Lower leg skin (tissue), 4 donors: ENCODE data around the gene CCSER1. TPM values are rescaled to one million over a fixed set of nuclear protein-coding genes. Genes with fewer than 3 reads are reported as not detected.
"Not testable (repeated sequence)": the region's sequence is repeated elsewhere in the genome, so short reads cannot be mapped to it uniquely, and the experiment has no call there.

Experiments
- DNase-seq, 2 donors: peaks; one replicate each; pipeline ENCODE4 v3.0.0-alpha.2; 2019; ENCODE audit warnings: low spot score in 2 of 2
- H3K4me3 ChIP-seq: fragments of 200-600 bp; sonication (generic); 2 replicates; pipeline ENCODE4 v1.5.1; 2017; ENCODE audit warnings: mild to moderate bottlenecking, low read depth; ENCODE audit not compliant: poor library complexity, severe bottlenecking
- CTCF ChIP-seq, 3 donors: fragments of 450-650 bp; IDR thresholded peaks; one replicate each; pipeline ENCODE4 v1.5.1; 2016; ENCODE audit warnings: antibody characterized with exemption in 3 of 3, mild to moderate bottlenecking in 3 of 3, moderate library complexity in 2 of 3
- POLR2A ChIP-seq, 2 donors: fragments of 450-650 bp; IDR thresholded peaks; one replicate each; pipeline ENCODE4 v1.6.1; 2016 to 2017; ENCODE audit warnings: antibody characterized with exemption in 2 of 2, mild to moderate bottlenecking in 1 of 2, moderate library complexity in 1 of 2
- WGBS, 2 donors: methylation state at CpG; one replicate each; pipeline ENCODE4 v1.1.5; 2018; 5-methylcytosine and 5-hydroxymethylcytosine counted together
- intact Hi-C: fragments of 100-400 bp; cut with DNase I; formaldehyde crosslinking; loops from one replicate; pipeline ENCODE4 v1.15.0; 2023; ENCODE audit warnings: low total_unique reads
- total RNA-seq, 4 donors: library from RNA; depleted of rRNA; stranded (reverse); fragments of >200 nt; gene quantifications; one replicate each; pipeline ENCODE4 v1.1.0, GENCODE V29; 2016

CCSER1 gene
- total RNA-seq, 4 donors from 2014 or later: 6.5 to 12.1 (median 9.9) TPM

- TF ChIP-seq POLR2A (IDR thresholded peaks at IDR 0.05) (no peak), CTCF (IDR thresholded peaks at IDR 0.05) (no peak)
Observed at GRCh38 chr4:91622925-91623602, 1495.9 kb downstream of the CCSER1 start.

GRCh38 chr4:91623603-91623967 is 1496.4 kb downstream of the CCSER1 start:
- intact Hi-C loops, H3K4me3 ChIP-seq, DNase-seq: not testable (repeated sequence)
- WGBS, 2 donors: 80 to 84% methylated on average over 4 of the region's 4 CpGs

More at GRCh38 chr4:91622925-91623602, 1495.9 kb downstream of the CCSER1 start:
- 57 to 63% methylated on average over 3 of the region's 3 CpGs for WGBS, 2 donors
- H3K4me3 ChIP-seq: no peak overlapping the region
- no peak for DNase-seq
- intact Hi-C loops: no loop called here

GRCh38 chr4:91630054-91630453 is 1502.9 kb downstream of the CCSER1 start:
- 46% methylated on average over 1 of the region's 1 CpG for WGBS, 2 donors
- no peak overlapping the region for H3K4me3 ChIP-seq
- no peak for DNase-seq
- TF ChIP-seq CTCF (IDR thresholded peaks at IDR 0.05) (no peak), POLR2A (IDR thresholded peaks at IDR 0.05) (no peak)
- intact Hi-C loops: no loop called here

- TF ChIP-seq POLR2A (IDR thresholded peaks at IDR 0.05) (no peak), CTCF (IDR thresholded peaks at IDR 0.05) (no peak)
- DNase-seq: no peak
- intact Hi-C loops: no loop called here
- no peak overlapping the region for H3K4me3 ChIP-seq
Observed at GRCh38 chr4:91630764-91631163, 1503.6 kb downstream of the CCSER1 start.

GRCh38 chr4:91631335-91631734 is 1504.1 kb downstream of the CCSER1 start:
- H3K4me3 ChIP-seq: no peak overlapping the region
- TF ChIP-seq CTCF (IDR thresholded peaks at IDR 0.05) (no peak), POLR2A (IDR thresholded peaks at IDR 0.05) (no peak)
- DNase-seq: no peak
- intact Hi-C loops: no loop called here
- 82 to 86% methylated on average over 3 of the region's 3 CpGs for WGBS, 2 donors

- H3K4me3 ChIP-seq: no peak overlapping the region
- intact Hi-C loops: no loop called here
- DNase-seq: no peak
- WGBS, 2 donors: 52 to 60% methylated on average over 4 of the region's 4 CpGs
- TF ChIP-seq POLR2A (IDR thresholded peaks at IDR 0.05) (no peak), CTCF (IDR thresholded peaks at IDR 0.05) (no peak)
Observed at GRCh38 chr4:91636083-91636482, 1508.9 kb downstream of the CCSER1 start.

Other genes with a start within 250 kb of the CCSER1 start
- gene MMRN1, start 232.5 kb upstream of the CCSER1 start, total RNA-seq: 10 to 100 TPM; 10.3 to 26.5 (median 20.5) TPM